Raji (cell line): ENCODE measurements around the gene KRT74.

Experiments used
- POLR2A ChIP-seq: IDR thresholded peaks from 2 replicates; pipeline ENCODE4 v1.6.1; 2011; ENCODE audit warnings: low read depth, low read length, control low read depth; ENCODE audit not compliant: insufficient read depth

KRT74 gene

GRCh38 chr12:52524898-52525591, 48.6 kb downstream of the KRT74 start:
- no peak for TF ChIP-seq POLR2A

- no peak for TF ChIP-seq POLR2A
These were observed 49.3 kb downstream of the KRT74 start for GRCh38 chr12:52524241-52524897.

DNA sequence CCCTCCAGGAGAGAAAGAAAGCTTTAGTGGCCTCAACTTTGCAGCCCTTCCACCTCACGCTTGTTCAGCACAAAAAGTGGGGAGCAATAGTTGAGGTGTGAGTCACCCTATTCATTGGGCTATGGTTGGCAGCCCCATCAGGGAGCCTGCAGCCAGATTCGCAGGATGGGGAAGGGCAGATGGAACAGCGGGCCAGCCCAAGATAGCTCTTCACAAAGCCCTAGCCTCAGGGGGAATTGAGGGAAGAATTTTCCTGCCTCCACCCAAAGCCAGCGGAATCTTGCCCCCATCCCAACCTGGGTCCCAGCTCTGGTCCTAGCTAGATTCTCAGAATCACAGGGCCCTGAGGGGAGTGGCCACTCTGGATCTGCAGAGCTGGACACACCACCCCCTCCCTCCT, 49.8 kb downstream of the KRT74 start:
- TF ChIP-seq POLR2A = no peak

- TF ChIP-seq POLR2A = no peak
These were observed 51.2 kb downstream of the KRT74 start for GRCh38 chr12:52522346-52523011.

DNA sequence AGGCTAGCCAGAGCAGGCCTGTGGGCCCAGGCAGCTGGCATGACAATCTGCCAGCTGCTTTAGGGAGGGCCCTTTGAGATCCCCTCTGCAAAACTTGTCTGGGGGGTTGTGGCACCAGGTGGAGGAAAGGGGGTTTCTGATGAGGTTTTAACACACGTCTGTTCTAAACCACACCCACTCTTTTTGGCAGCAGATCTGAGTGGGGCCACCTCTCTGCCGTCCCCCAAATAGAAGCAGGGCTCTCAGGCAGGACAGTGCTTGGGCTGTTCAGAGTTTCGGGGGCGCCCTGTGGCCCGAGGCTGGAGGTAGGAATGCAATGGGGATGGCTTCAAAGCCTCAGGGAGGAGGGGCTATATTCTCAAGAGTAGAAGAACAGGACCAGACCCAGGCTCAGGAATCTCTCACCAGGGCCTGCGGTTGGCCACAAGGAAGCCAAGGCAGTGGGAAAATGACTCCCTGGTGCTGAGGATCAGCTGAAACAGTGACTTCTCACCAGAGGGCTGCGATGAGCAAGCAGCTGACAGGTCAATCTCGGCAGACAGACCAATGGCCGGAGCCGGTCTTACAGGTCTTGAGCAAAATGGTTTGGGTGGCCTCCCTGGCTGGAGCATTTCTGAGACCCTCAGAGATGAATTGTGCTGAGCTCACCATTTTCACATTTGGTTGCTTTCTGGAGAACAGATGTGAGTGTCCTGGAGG, 51.9 kb downstream of the KRT74 start:
- TF ChIP-seq POLR2A = no peak

DNA sequence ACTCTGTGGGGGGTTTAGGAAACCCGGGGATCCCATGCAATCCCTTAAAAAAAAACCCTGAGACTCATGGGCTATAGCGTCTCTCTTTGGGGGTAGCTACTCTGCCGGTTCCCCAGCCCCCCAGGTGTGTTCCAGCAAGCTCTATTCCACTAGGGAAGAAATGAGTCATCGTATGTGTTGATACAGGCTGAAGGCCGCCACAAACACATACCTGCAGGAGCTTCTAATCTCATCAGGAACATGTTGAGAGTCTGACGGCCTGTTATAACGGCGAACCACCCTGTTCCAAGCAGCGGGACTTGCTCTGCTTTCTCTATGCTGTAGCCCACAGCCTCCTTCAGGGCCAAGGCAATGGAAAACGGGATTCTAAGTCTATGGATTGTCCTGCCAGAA, 52.5 kb downstream of the KRT74 start:
- no peak for TF ChIP-seq POLR2A

DNA sequence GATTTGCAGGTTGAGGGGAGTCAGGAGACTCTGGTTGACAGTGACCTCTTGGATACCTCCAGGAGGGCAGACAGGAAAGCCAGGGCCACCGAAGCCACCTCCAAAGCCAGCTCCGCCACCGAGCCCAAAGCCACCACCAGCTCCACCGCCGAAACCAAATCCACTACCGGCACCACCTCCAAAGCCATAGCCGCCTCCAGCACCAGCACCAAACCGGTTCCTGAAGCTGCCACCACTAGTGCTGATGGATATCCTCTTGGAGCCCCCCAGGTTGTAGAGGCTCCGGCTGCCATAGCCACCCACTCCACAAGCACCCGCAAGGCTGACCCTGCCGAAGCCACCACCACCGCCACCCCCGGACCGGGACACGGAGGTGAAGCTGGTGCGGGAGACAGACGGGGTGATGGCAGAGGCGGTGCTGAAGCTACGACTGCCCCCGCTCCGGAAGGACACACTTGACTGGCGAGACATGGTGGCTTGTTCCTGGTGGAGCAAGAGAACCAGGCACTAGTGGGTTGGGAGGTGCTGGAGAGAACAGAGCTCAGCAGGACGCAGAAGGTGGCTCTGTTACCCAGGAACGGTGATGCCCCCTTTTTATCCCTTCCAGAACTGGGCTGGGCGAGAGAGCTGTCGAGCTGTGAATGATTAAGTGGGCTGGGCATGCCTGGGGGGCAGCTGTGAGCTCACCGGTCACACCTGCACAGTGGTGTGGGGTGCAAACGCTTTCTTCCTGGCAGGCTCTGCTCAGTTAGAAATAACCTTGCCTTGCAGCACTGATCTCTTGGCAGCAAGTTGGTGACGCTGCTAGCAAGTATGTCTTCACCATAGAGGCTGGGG, 53.6 kb downstream of the KRT74 start, which contains the start of gene KRT5:
KRT5 (minus strand) TSS at position 569 of the 837 bp plus-strand sequence; CDS start at position 471, 98 bp downstream.
- no peak for TF ChIP-seq POLR2A

- TF ChIP-seq POLR2A = no peak
These were observed 54.3 kb downstream of the KRT74 start for GRCh38 chr12:52519387-52519703.

GRCh38 chr12:52518574-52519386, 54.9 kb downstream of the KRT74 start:
- TF ChIP-seq POLR2A = no peak

- TF ChIP-seq POLR2A = no peak
These were observed 55.8 kb downstream of the KRT74 start for GRCh38 chr12:52517888-52518287.

DNA sequence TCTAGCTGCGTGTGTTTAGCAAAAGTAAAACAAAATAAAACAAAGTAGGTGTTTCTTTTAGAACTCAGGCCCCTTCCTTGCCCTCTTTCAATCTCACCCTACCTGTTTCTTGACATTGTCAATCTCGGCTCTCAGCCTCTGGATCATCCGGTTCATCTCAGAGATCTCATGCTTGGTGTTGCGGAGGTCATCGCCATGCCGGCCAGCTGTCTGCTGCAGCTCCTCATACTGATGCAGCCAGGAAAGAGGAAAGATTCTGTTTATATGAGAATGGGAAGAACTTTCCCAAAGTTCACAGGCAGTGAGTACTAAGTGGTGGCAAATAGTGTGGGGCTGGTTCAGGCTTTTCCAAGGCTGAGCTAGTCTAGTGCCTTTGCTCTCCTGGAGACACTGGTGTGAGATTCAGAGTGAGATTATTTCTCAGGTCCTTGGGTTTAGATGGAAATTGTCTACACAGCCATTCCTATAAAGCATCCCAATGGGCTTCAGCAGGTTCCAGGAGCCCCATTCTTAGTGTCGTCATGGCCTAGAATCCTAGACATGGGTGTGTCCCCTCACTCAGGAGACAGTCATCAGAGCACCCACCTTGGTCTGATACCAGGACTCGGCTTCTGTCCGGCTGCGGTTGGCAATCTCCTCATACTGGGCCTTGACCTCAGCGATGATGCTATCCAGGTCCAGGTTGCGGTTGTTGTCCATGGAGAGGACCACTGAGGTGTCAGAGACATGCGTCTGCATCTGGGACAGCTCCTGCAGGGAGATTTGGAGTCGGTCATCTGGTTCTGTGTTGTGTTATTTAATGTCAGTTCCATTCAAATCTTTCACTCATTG, 56.4 kb downstream of the KRT74 start:
- no peak for TF ChIP-seq POLR2A

- no peak for TF ChIP-seq POLR2A
These were observed 57.5 kb downstream of the KRT74 start for GRCh38 chr12:52515927-52516831.
